HCT116 (cell line): ENCODE data around the gene UCK1. TPM values are rescaled to one million over a fixed set of nuclear protein-coding genes. Genes with fewer than 3 reads are reported as not detected.

Source experiments
- ATAC-seq: fragments of 200-7000 bp; cut with Tn5 transposase; 2 replicates; pipeline ENCODE4 v1.9.1; 2020; ENCODE audit warnings: mild to moderate bottlenecking, moderate library complexity
- BruUV-seq: library from RNA; stranded (reverse); fragments of 400-500 nt; replicated peaks from 2 replicates; lab custom pipeline; 2021; lab: Mats Ljungman, UMichigan
- CTCF ChIA-PET: fragments of 300-600 bp; sonication (Branson Sonifier 250); formaldehyde crosslinking; loops from one replicate; lab custom pipeline; 2021; ENCODE audit warnings: antibody characterized with exemption; lab: Charles Lee
- POLR2A ChIA-PET: fragments of 300-600, 350-600 bp; sonication (Branson Sonifier 250); formaldehyde crosslinking; loops from one replicate; lab custom pipeline; 2021; ENCODE audit warnings: antibody characterized with exemption; lab: Charles Lee
- RAD21 ChIA-PET, 2 experiments: fragments of 300-600 bp; sonication (Branson Sonifier 250); formaldehyde crosslinking; loops; one replicate each; lab custom pipeline; 2023; ENCODE audit warnings: low total read pairs in 2 of 2; ENCODE audit not compliant: uncharacterized antibody in 2 of 2, unreplicated experiment in 2 of 2, low non-redundant PET in 1 of 2; lab: Charles Lee
- DNase-seq: peaks from one replicate; pipeline ENCODE4 v3.0.0-alpha.2; 2010; ENCODE audit warnings: low read depth, low spot score
- H2AFZ ChIP-seq: fragments of 200-600 bp; shearing (Covaris generic), sonication (generic); 2 replicates; pipeline ENCODE4 v1.6.1; 2017; ENCODE audit warnings: low read depth, mixed run types, mixed read lengths, antibody characterized with exemption, low read length; ENCODE audit not compliant: poor library complexity, severe bottlenecking
- H3K27ac ChIP-seq: 2 replicates; pipeline ENCODE4 v1.5.1; 2012; ENCODE audit warnings: low read depth, low read length
- H3K27me3 ChIP-seq: fragments of 200-600 bp; sonication (generic); 2 replicates; pipeline ENCODE4 v1.6.1; 2016; ENCODE audit warnings: mixed run types, low read length, mixed read lengths; ENCODE audit not compliant: insufficient read depth
- H3K36me3 ChIP-seq, 2 experiments: fragments of 200-500 bp in 1 of 2; fragments of 200-600 bp in 1 of 2; sonication (Bioruptor generic) in 1 of 2; sonication (generic) in 1 of 2; 2 replicates each; pipeline versions ENCODE4 v1.5.1 to v1.6.1; 2014 to 2016; ENCODE audit warnings: low read length in 2 of 2, inconsistent platforms in 1 of 2, mixed read lengths in 1 of 2, mixed run types in 1 of 2; ENCODE audit not compliant: insufficient read depth in 2 of 2, control insufficient read depth in 1 of 2
- H3K4me1 ChIP-seq, 2 experiments: fragments of 200-600 bp in 1 of 2; sonication (generic) in 1 of 2; 2 replicates each; pipeline versions ENCODE4 v1.5.1 to v1.6.1; 2012 to 2017; ENCODE audit warnings: low read length in 2 of 2, inconsistent platforms in 1 of 2, mild to moderate bottlenecking in 1 of 2, mixed read lengths in 1 of 2, mixed run types in 1 of 2, moderate library complexity in 1 of 2; ENCODE audit not compliant: insufficient read depth in 2 of 2, control insufficient read depth in 1 of 2
- H3K4me2 ChIP-seq: fragments of 200-600 bp; sonication (generic); 2 replicates; pipeline ENCODE4 v1.6.1; 2017; ENCODE audit warnings: mixed run types, low read length, mixed read lengths
- H3K4me3 ChIP-seq, 2 experiments: fragments of 200-600 bp in 1 of 2; sonication (generic) in 1 of 2; replicated peaks in 1 of 2; 2 replicates each; pipeline ENCODE4 v1.5.1; 2011 to 2016; ENCODE audit warnings: low read length in 2 of 2, control low read depth in 1 of 2, low read depth in 1 of 2, mild to moderate bottlenecking in 1 of 2, mixed read lengths in 1 of 2, mixed run types in 1 of 2
- H3K79me2 ChIP-seq: fragments of 200-600 bp; sonication (generic); 2 replicates; pipeline ENCODE4 v1.6.1; 2017; ENCODE audit warnings: mild to moderate bottlenecking, mixed run types, low read length, moderate library complexity, mixed read lengths; ENCODE audit not compliant: insufficient read depth
- H3K9ac ChIP-seq: fragments of 200-600 bp; sonication (generic); 2 replicates; pipeline ENCODE4 v1.6.1; 2016; ENCODE audit warnings: low read length, mixed read lengths
- H3K9me2 ChIP-seq: fragments of 200-600 bp; sonication (generic), shearing (Covaris generic); 2 replicates; pipeline ENCODE4 v1.6.1; 2017; ENCODE audit warnings: mixed run types, mild to moderate bottlenecking, moderate library complexity; ENCODE audit not compliant: insufficient read depth
- H3K9me3 ChIP-seq, 2 experiments: fragments of 200-500 bp in 1 of 2; fragments of 200-600 bp in 1 of 2; sonication (Bioruptor generic) in 1 of 2; sonication (generic) in 1 of 2; 2 replicates each; pipeline ENCODE4 v1.6.1; 2014 to 2017; ENCODE audit warnings: low read length in 2 of 2, mixed read lengths in 2 of 2, inconsistent platforms in 1 of 2, low read depth in 1 of 2, mild to moderate bottlenecking in 1 of 2, mixed run types in 1 of 2, moderate library complexity in 1 of 2; ENCODE audit not compliant: control insufficient read depth in 1 of 2, insufficient read depth in 1 of 2
- H4K20me1 ChIP-seq: fragments of 200-600 bp; sonication (generic), shearing (Covaris generic); 2 replicates; pipeline ENCODE4 v1.6.1; 2017; ENCODE audit warnings: mixed run types, mild to moderate bottlenecking, moderate library complexity; ENCODE audit not compliant: insufficient read depth
- ATF3 ChIP-seq: IDR thresholded peaks from 2 replicates; pipeline ENCODE4 v1.6.1; 2012
- CTCF ChIP-seq, 3 experiments: fragments of 200-600 bp in 1 of 3; sonication (generic) in 1 of 3; IDR thresholded peaks in 2 of 3; conservative IDR thresholded peaks in 1 of 3; 2 replicates each; pipeline ENCODE4 v1.5.1; 2012 to 2017; ENCODE audit warnings: low read depth in 2 of 3, low read length in 2 of 3, antibody characterized with exemption in 1 of 3, borderline replicate concordance in 1 of 3, control low read depth in 1 of 3, mild to moderate bottlenecking in 1 of 3, mixed read lengths in 1 of 3, mixed run types in 1 of 3, moderate library complexity in 1 of 3; ENCODE audit not compliant: insufficient read depth in 1 of 3
- EGR1 ChIP-seq: IDR thresholded peaks from 2 replicates; pipeline ENCODE4 v1.6.1; 2012; ENCODE audit warnings: low read depth
- EZH2 ChIP-seq: fragments of 200-600 bp; sonication (generic); IDR thresholded peaks from 2 replicates; pipeline ENCODE4 v1.6.1; 2017; ENCODE audit warnings: antibody characterized with exemption, mixed run types
- FOSL1 ChIP-seq: IDR thresholded peaks from 2 replicates; pipeline ENCODE4 v1.6.1; 2012; ENCODE audit warnings: low read depth
- JUND ChIP-seq: IDR thresholded peaks from 2 replicates; pipeline ENCODE4 v1.6.1; 2012
- RAD21 ChIP-seq: IDR thresholded peaks from 2 replicates; pipeline ENCODE4 v1.6.1; 2012; ENCODE audit warnings: low read depth, mild to moderate bottlenecking
- SP1 ChIP-seq: IDR thresholded peaks from 2 replicates; pipeline ENCODE4 v1.6.1; 2012; ENCODE audit warnings: low read depth
- YY1 ChIP-seq: IDR thresholded peaks from 2 replicates; pipeline ENCODE4 v1.6.1; 2011; ENCODE audit warnings: low read length, low read depth, moderate library complexity, mild to moderate bottlenecking; ENCODE audit not compliant: insufficient replicate concordance; ENCODE audit errors: extremely low read depth
- ZBTB33 ChIP-seq: IDR thresholded peaks from 2 replicates; pipeline ENCODE4 v1.6.1; 2011; ENCODE audit warnings: mild to moderate bottlenecking, low read length, moderate library complexity; ENCODE audit not compliant: insufficient replicate concordance; ENCODE audit errors: extremely low read depth
- ZFX ChIP-seq: fragments of 450-650 bp; IDR thresholded peaks from 2 replicates; pipeline ENCODE4 v1.6.1; 2017
- ZNF274 ChIP-seq: fragments of 200-500 bp; sonication (Bioruptor generic); IDR thresholded peaks from 2 replicates; pipeline ENCODE4 v1.6.1; 2014; ENCODE audit warnings: mild to moderate bottlenecking, low read depth, low read length, inconsistent platforms
- intact Hi-C: fragments of 100-400 bp; cut with micrococcal nuclease; formaldehyde crosslinking; loops from 2 replicates; pipeline ENCODE4 v1.10.0; 2022
- total RNA-seq: library from RNA; stranded (reverse); gene quantifications from one replicate; pipeline ENCODE4 v1.2.1, GENCODE V29; 2021; ENCODE audit not compliant: unreplicated experiment
- TF ChIP-seq, protein P1 (sequence below): IDR thresholded peaks from 2 replicates; pipeline ENCODE4 v1.6.1; 2012

Gene UCK1
- total RNA-seq, 1 experiment from 2014 or later: 17.5 TPM

DNA sequence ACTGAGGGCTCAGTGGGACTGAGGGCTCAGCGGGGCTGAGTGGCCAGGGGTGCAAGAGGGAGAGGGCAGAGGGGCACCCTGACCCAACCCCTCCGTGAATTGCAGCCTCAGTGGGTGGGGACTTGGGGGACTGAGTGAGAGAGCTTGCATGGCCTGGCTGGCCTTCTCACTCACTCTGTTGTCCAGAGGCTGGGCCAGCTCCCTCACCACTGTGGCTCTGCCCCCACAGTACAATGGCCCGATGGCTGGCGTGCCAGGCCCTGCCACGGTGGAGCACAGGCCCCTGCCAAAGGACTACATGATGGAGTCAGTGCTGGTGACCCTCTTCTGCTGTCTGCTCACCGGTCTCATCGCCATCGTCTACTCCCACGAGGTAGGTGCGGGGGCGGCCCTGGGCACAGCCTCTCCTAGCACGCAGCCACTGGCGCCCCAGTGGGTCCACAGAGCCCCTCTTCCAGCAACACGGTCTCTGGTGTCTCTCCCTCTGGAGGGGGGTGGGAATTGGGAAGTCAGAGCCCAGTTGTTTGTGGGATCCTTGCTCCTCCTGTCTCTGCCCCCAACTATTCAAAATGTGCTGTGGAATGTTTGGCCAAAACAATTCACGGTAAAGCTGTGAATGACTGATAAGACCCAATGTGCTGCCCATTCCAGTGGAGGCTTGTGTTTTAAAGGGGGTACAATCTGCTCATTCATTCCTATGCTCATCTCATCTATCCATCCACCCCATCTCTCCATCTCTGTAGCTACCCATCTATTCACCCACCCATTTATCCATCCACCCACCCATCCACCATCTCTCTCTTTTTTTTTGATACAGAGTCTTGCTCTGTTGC, 25.0 kb upstream of the UCK1 start (continued):
- no peak for TF ChIP-seq RAD21
- no peak for TF ChIP-seq ZNF274
- TF ChIP-seq, protein P1, sequence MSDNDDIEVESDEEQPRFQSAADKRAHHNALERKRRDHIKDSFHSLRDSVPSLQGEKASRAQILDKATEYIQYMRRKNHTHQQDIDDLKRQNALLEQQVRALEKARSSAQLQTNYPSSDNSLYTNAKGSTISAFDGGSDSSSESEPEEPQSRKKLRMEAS: no peak
- TF ChIP-seq SP1: no peak
- TF ChIP-seq ZFX: no peak
- TF ChIP-seq ATF3: no peak

DNA sequence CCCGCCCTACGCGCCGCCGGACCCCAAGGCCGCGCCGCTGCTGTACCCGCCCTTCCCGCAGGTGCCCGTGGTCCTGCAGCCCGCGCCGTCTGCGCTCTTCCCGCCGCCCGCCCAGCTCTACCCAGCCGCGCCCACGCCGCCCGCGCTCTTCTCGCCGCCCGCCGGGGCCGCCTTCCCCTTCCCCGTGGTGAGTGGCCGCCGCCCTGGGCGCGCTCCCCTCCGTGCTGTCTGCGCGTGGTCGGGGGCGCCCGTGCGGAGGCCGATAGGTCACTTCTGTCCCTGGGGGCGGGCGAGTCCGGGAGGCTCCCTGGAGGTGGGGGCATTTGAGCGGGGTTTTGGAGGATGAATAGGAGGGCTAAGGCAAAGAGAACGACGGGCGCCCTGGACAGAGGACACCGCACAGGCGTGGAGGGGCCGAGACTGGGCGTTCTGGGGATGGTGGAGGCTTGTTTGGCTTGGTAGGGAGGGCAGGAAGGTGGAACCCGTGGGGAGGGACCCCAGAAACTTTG, 23.8 kb upstream of the UCK1 start:
- H3K4me3 ChIP-seq: no peak overlapping the region
- DNase-seq (no peak), ATAC-seq (no peak)
- no peak overlapping the region for H3K27ac ChIP-seq
- no peak overlapping the region for H3K4me2 ChIP-seq
- POLR2A ChIA-PET: no interaction called here
- H3K27me3 ChIP-seq: no peaks in the 10 kb centered on the region
- TF ChIP-seq ATF3: no peak
- no peak for TF ChIP-seq YY1
- TF ChIP-seq CTCF (IDR thresholded peaks at IDR 0.05 in 2 of 3, conservative IDR thresholded peaks at IDR 0.05 in 1 of 3; ENCODE audit: borderline replicate concordance in 1 of 3, insufficient read depth in 1 of 3, low read depth in 2 of 3, low read length in 2 of 3): no peak
- TF ChIP-seq JUND: no peak
- no peak for TF ChIP-seq ZNF274
- TF ChIP-seq SP1: no peak
- no peak for TF ChIP-seq EZH2
- no peak for TF ChIP-seq FOSL1
- TF ChIP-seq EGR1: no peak
- TF ChIP-seq ZBTB33: no peak
- H3K9me3 ChIP-seq: no peaks in the 10 kb centered on the region
- H3K4me1 ChIP-seq: no peaks in the 10 kb centered on the region
- CTCF ChIA-PET: no interaction called here
- no peak overlapping the region for H2AFZ ChIP-seq
- no peaks in the 10 kb centered on the region for H3K36me3 ChIP-seq
- no peak overlapping the region for H3K9ac ChIP-seq
- no peaks in the 10 kb centered on the region for H4K20me1 ChIP-seq
- BruUV-seq: no TSS peak
- intact Hi-C loops: no loop called here
- H3K9me2 ChIP-seq: no peaks in the 10 kb centered on the region
- no peaks in the 10 kb centered on the region for H3K79me2 ChIP-seq
- RAD21 ChIA-PET: no interaction called here
